CD14-positive monocyte (primary cell): ENCODE results near the gene YES1. TPM values are rescaled to one million over a fixed set of nuclear protein-coding genes. Genes with fewer than 3 reads are reported as not detected.

Experiments used
- DNase-seq, 3 donors: peaks; one replicate each; pipeline ENCODE4 v3.0.0-alpha.2; 2011 to 2022
- H2AFZ ChIP-seq: 2 replicates; pipeline ENCODE4 v1.6.0; 2012; ENCODE audit warnings: mild to moderate bottlenecking, low read depth, low read length, inconsistent platforms; ENCODE audit not compliant: insufficient read depth, poor library complexity, severe bottlenecking
- H3K27ac ChIP-seq, 2 donors: 1 replicate in 1 of 2; 2 replicates in 1 of 2; pipeline ENCODE4 v1.5.1; 2012 to 2013; ENCODE audit warnings: low read length in 2 of 2, control low read depth in 1 of 2, inconsistent platforms in 1 of 2, low read depth in 1 of 2, mild to moderate bottlenecking in 1 of 2
- H3K27me3 ChIP-seq, 2 donors: one replicate each; pipeline versions ENCODE4 v1.6.0 to v1.6.1; 2011 to 2013; ENCODE audit warnings: low read length in 2 of 2; ENCODE audit not compliant: control insufficient read depth in 2 of 2, insufficient read depth in 2 of 2
- H3K36me3 ChIP-seq, 2 donors: replicated peaks in 1 of 2; 1 replicate in 1 of 2; 2 replicates in 1 of 2; pipeline versions ENCODE4 v1.5.1 to v1.6.1; 2012 to 2013; ENCODE audit warnings: low read length in 2 of 2, control low read depth in 1 of 2, inconsistent platforms in 1 of 2, mild to moderate bottlenecking in 1 of 2; ENCODE audit not compliant: insufficient read depth in 2 of 2, control insufficient read depth in 1 of 2
- H3K4me1 ChIP-seq, 2 donors: 1 replicate in 1 of 2; 2 replicates in 1 of 2; pipeline versions ENCODE4 v1.5.1 to v1.6.1; 2012 to 2013; ENCODE audit warnings: low read length in 2 of 2, control low read depth in 1 of 2, inconsistent platforms in 1 of 2, mild to moderate bottlenecking in 1 of 2, moderate library complexity in 1 of 2; ENCODE audit not compliant: insufficient read depth in 2 of 2, control insufficient read depth in 1 of 2
- H3K4me2 ChIP-seq: replicated peaks from 2 replicates; pipeline ENCODE3; 2012; ENCODE audit warnings: low read length, moderate library complexity, mild to moderate bottlenecking; ENCODE audit not compliant: poor library complexity, severe bottlenecking; ENCODE audit errors: extremely low read depth
- H3K4me3 ChIP-seq, 3 experiments: fragments of 200-600 bp in 1 of 3; sonication (generic) in 1 of 3; replicated peaks in 1 of 3; 1 replicate in 2 of 3; 2 replicates in 1 of 3; pipeline ENCODE4 v1.5.1; 2011 to 2013; ENCODE audit warnings: low read length in 3 of 3, mild to moderate bottlenecking in 3 of 3, control low read depth in 2 of 3, low read depth in 2 of 3, inconsistent platforms in 1 of 3, moderate library complexity in 1 of 3
- H3K79me2 ChIP-seq: 2 replicates; pipeline ENCODE4 v1.6.0; 2012; ENCODE audit warnings: mild to moderate bottlenecking, control low read depth, inconsistent platforms, low read length, moderate library complexity; ENCODE audit not compliant: insufficient read depth
- H3K9ac ChIP-seq: 2 replicates; pipeline ENCODE4 v1.6.0; 2017; ENCODE audit warnings: low read length, mild to moderate bottlenecking; ENCODE audit not compliant: insufficient read depth, poor library complexity, severe bottlenecking
- H3K9me3 ChIP-seq, 2 donors: replicated peaks in 1 of 2; 1 replicate in 1 of 2; 2 replicates in 1 of 2; pipeline versions ENCODE4 v1.5.1 to v1.6.1; 2012 to 2013; ENCODE audit warnings: low read length in 2 of 2, control low read depth in 1 of 2; ENCODE audit not compliant: control insufficient read depth in 1 of 2, insufficient read depth in 1 of 2
- H4K20me1 ChIP-seq: 2 replicates; pipeline ENCODE4 v1.6.0; 2012; ENCODE audit warnings: mild to moderate bottlenecking, low read length, control low read depth, moderate library complexity; ENCODE audit not compliant: insufficient read depth
- H3K27ac Mint-ChIP-seq, 7 donors: one replicate each; pipeline ENCODE4 v1.8.0; 2020; ENCODE audit warnings: mild to moderate bottlenecking in 7 of 7, mixed read lengths in 7 of 7, moderate library complexity in 6 of 7, inconsistent platforms in 2 of 7
- H3K27me3 Mint-ChIP-seq, 3 donors: one replicate each; pipeline ENCODE4 v1.8.0; 2021 to 2022; ENCODE audit warnings: low read depth in 3 of 3, mild to moderate bottlenecking in 3 of 3, mixed read lengths in 3 of 3, moderate library complexity in 3 of 3, inconsistent platforms in 1 of 3
- H3K36me3 Mint-ChIP-seq, 2 donors: one replicate each; pipeline ENCODE4 v1.8.0; 2020; ENCODE audit warnings: mixed read lengths in 2 of 2, inconsistent platforms in 1 of 2, mild to moderate bottlenecking in 1 of 2
- H3K4me1 Mint-ChIP-seq: one replicate; pipeline ENCODE4 v1.8.0; 2020; ENCODE audit warnings: mild to moderate bottlenecking, mixed read lengths
- H3K4me3 Mint-ChIP-seq, 2 donors: one replicate each; pipeline ENCODE4 v1.8.0; 2020; ENCODE audit warnings: mild to moderate bottlenecking in 2 of 2, mixed read lengths in 2 of 2, moderate library complexity in 1 of 2
- H3K9me3 Mint-ChIP-seq, 7 donors: one replicate each; pipeline ENCODE4 v1.8.0; 2020 to 2022; ENCODE audit warnings: mixed read lengths in 7 of 7, mild to moderate bottlenecking in 6 of 7, moderate library complexity in 6 of 7, inconsistent platforms in 2 of 7
- CTCF ChIP-seq: fragments of 200-600 bp; IDR thresholded peaks from one replicate; pipeline ENCODE4 v1.8.0; 2022; ENCODE audit warnings: antibody characterized with exemption, mild to moderate bottlenecking
- WGBS: methylation state at CpG from one replicate; pipeline ENCODE4 v1.1.5; 2013; ENCODE audit warnings: missing lambda C conversion rate; ENCODE audit not compliant: insufficient coverage; 5-methylcytosine and 5-hydroxymethylcytosine counted together
- intact Hi-C, 2 donors: fragments of 100-400 bp; cut with micrococcal nuclease; formaldehyde crosslinking; loops; one replicate each; pipeline versions ENCODE4 v1.15.0 to v1.15.1; 2023
- polyA plus RNA-seq, 3 donors: library from polyadenylated mRNA; depleted of rRNA in 1 of 3; unstranded in 2 of 3; stranded (reverse) in 1 of 3; fragments of 300-500 nt in 2 of 3; fragments of >200 nt in 1 of 3; fragmentation: Illumina TruSeq in 2 of 3; gene quantifications; 1 replicate in 2 of 3; 2 replicates in 1 of 3; pipeline ENCODE4 v1.2.3, GENCODE V29; 2012 to 2021

Gene YES1
- polyA plus RNA-seq, 3 donors = not detected

DNA sequence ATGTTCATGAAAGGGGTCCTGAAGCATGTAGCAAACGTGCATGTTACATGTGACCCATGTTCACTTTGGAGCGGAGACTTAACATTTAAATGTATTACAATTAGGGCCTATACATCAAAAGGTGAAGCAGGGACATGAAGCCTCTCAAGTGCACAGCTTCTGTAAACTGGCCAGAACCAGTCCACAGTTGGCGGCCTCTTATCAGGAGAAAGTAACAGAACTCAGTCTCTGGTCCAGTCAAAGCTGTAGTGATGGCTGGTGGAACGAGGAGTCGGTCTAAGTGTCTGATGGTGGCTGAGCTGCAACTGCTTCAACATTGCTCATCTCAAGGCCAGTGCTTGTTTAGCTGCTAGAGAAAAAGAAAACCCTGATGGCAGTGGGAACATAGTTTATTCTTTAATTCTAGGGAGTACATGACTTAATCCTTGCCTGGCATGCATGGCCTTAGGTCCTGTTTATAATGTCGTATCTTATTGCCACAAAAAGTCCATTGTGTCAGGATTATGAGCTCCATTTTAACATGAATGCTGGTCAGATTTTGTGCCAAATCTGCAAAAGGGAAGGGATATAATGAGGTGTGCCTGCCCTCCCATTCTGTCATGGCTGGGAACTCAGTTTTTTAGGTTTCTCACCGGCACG, 22.2 kb upstream of the YES1 start:
- no peak for TF ChIP-seq CTCF
- DNase-seq = no peak
- Histone ChIP-seq H3K9me3 (peaks cover 0 to 6% of the 10 kb centered on the region in 2 donors), H3K27ac (no peak overlapping the region), H4K20me1 (no peaks in the 10 kb centered on the region), H3K79me2 (no peaks in the 10 kb centered on the region), H3K4me2 (no peak overlapping the region), H3K4me3 (no peak overlapping the region), H3K27me3 (peaks cover 46 to 72% of the 10 kb centered on the region in 2 donors), H2AFZ (no peak overlapping the region), H3K9ac (no peak overlapping the region), H3K36me3 (no peaks in the 10 kb centered on the region), H3K4me1 (peaks cover 7 to 9% of the 10 kb centered on the region in 2 donors)
- peaks cover 80 to 86% (median 82%) of the 10 kb centered on the region in 3 donors for H3K27me3 Mint-ChIP-seq
- H3K4me1 Mint-ChIP-seq = peaks cover 10% of the 10 kb centered on the region
- peaks cover 3 to 14% (median 6%) of the 10 kb centered on the region in 7 donors for H3K9me3 Mint-ChIP-seq
- no peak overlapping the region for H3K27ac Mint-ChIP-seq
- 97% methylated on average over 5 of the region's 8 CpGs for WGBS
- H3K36me3 Mint-ChIP-seq = no peaks in the 10 kb centered on the region
- intact Hi-C loops = loop anchor here (5.0 kb wide), 2 partner anchors 92 to 207 kb away; no protein-coding TSS in a partner anchor
- H3K4me3 Mint-ChIP-seq = peak overlapping the region in 1 of 2 donors; percentile 75

GRCh38 chr18:833197-833596, 21.2 kb upstream of the YES1 start:
- H3K9ac ChIP-seq = no peak overlapping the region
- H3K27me3 ChIP-seq = peaks cover 45 to 75% of the 10 kb centered on the region in 2 donors
- H3K4me1 ChIP-seq = peaks cover 7 to 9% of the 10 kb centered on the region in 2 donors
- H3K4me1 Mint-ChIP-seq = peaks cover 10% of the 10 kb centered on the region
- intact Hi-C loops = loop anchor here (5.0 kb wide), 2 partner anchors 91 to 206 kb away; no protein-coding TSS in a partner anchor
- H3K4me2 ChIP-seq = no peak overlapping the region
- no peak overlapping the region for H3K27ac Mint-ChIP-seq
- H3K27ac ChIP-seq = no peak overlapping the region
- H3K36me3 ChIP-seq = no peaks in the 10 kb centered on the region
- H3K36me3 Mint-ChIP-seq = no peaks in the 10 kb centered on the region
- H3K9me3 Mint-ChIP-seq = peaks cover 3 to 14% (median 6%) of the 10 kb centered on the region in 7 donors
- DNase-seq = no peak
- TF ChIP-seq CTCF = no peak
- no peaks in the 10 kb centered on the region for H3K79me2 ChIP-seq
- no peaks in the 10 kb centered on the region for H4K20me1 ChIP-seq
- 100% methylated on average over 3 of the region's 4 CpGs for WGBS
- peaks cover 75 to 82% (median 79%) of the 10 kb centered on the region in 3 donors for H3K27me3 Mint-ChIP-seq
- H3K4me3 Mint-ChIP-seq = peak overlapping the region in 1 of 2 donors; percentile 85
- H3K4me3 ChIP-seq = no peak overlapping the region
- peaks cover 0 to 6% of the 10 kb centered on the region in 2 donors for H3K9me3 ChIP-seq
- no peak overlapping the region for H2AFZ ChIP-seq
